Spleen (tissue), 7 donors: Measurements from ENCODE around the gene SLC35B1.

Experiments
- CTCF ChIP-seq, 11 experiments: fragments of 200-600 bp in 7 of 11; fragments of 450-650 bp in 4 of 11; sonication (generic) in 4 of 11; IDR thresholded peaks in 8 of 11; conservative IDR thresholded peaks in 3 of 11; 1 replicate in 7 of 11; 2 replicates in 4 of 11; pipeline versions ENCODE4 v1.4.0 to v1.8.0; 2016 to 2021; ENCODE audit warnings: antibody characterized with exemption in 11 of 11, inconsistent platforms in 4 of 11, mild to moderate bottlenecking in 1 of 11
- POLR2A ChIP-seq, 3 donors: fragments of 450-650 bp; IDR thresholded peaks; one replicate each; pipeline ENCODE4 v1.5.1; 2017; ENCODE audit warnings: antibody characterized with exemption in 3 of 3, mild to moderate bottlenecking in 1 of 3
- donor health status: DM: no; HTN: no; CAD: no; lungs with moderate emphysema.
- donor health status: DM: no; HTN: no; CAD: no.
- donor health status: DM: no; HTN: no; CAD: no.

GRCh38 chr17:49746791-49747490 is 39.2 kb upstream of the SLC35B1 start:
- TF ChIP-seq POLR2A (IDR thresholded peaks at IDR 0.05) (peak in 1 of 3 donors; percentile 47), CTCF (IDR thresholded peaks at IDR 0.05 in 8 of 11, conservative IDR thresholded peaks at IDR 0.05 in 3 of 11) (no peak)
